Smooth muscle cell (in vitro differentiated cells): ENCODE results near the gene DDX41. TPM values are rescaled to one million over a fixed set of nuclear protein-coding genes. Genes with fewer than 3 reads are reported as not detected.

ENCODE experiments used
- DNase-seq: peaks from one replicate; lab custom pipeline; 2025; ENCODE audit not compliant: unreplicated experiment; lab: John Stamatoyannopoulos, UW
- H2AFZ ChIP-seq: fragments of 200-600 bp; sonication (generic); 2 replicates; pipeline ENCODE4 v1.6.0; 2016; ENCODE audit warnings: antibody characterized with exemption, low read depth, mild to moderate bottlenecking
- H3F3A ChIP-seq: fragments of 200-600 bp; sonication (generic); 2 replicates; pipeline ENCODE4 v1.6.0; 2017; ENCODE audit warnings: antibody characterized with exemption, low read depth
- H3K27ac ChIP-seq: fragments of 200-600 bp; sonication (generic); 2 replicates; pipeline ENCODE4 v1.5.1; 2016; ENCODE audit warnings: low read depth, mild to moderate bottlenecking
- H3K27me3 ChIP-seq: fragments of 200-600 bp; sonication (generic); 2 replicates; pipeline ENCODE4 v1.6.1; 2016; ENCODE audit warnings: low read depth, mild to moderate bottlenecking
- H3K36me3 ChIP-seq: fragments of 200-600 bp; sonication (generic); 2 replicates; pipeline ENCODE4 v1.5.1; 2016; ENCODE audit warnings: low read depth
- H3K4me1 ChIP-seq: fragments of 200-600 bp; sonication (generic); 2 replicates; pipeline ENCODE4 v1.5.1; 2016; ENCODE audit warnings: low read depth
- H3K4me2 ChIP-seq: fragments of 200-600 bp; sonication (generic); 2 replicates; pipeline ENCODE4 v1.6.0; 2016; ENCODE audit warnings: mild to moderate bottlenecking
- H3K4me3 ChIP-seq: fragments of 200-600 bp; sonication (generic); 2 replicates; pipeline ENCODE4 v1.5.1; 2016; ENCODE audit warnings: mild to moderate bottlenecking
- H3K79me2 ChIP-seq: fragments of 200-600 bp; sonication (generic); 2 replicates; pipeline ENCODE4 v1.6.0; 2016; ENCODE audit warnings: low read depth, mild to moderate bottlenecking
- H3K9ac ChIP-seq: fragments of 200-600 bp; sonication (generic); 2 replicates; pipeline ENCODE4 v1.6.0; 2016; ENCODE audit warnings: low read depth
- H3K9me3 ChIP-seq: fragments of 200-600 bp; sonication (generic); replicated peaks from 2 replicates; pipeline ENCODE4 v1.5.1; 2016; ENCODE audit warnings: low read depth
- H4K20me1 ChIP-seq: fragments of 200-600 bp; sonication (generic); 2 replicates; pipeline ENCODE4 v1.6.0; 2016; ENCODE audit warnings: low read depth
- WGBS: methylation state at CpG from one replicate; pipeline ENCODE4 v1.1.7; 2016; ENCODE audit warnings: low lambda C conversion rate; 5-methylcytosine and 5-hydroxymethylcytosine counted together
- polyA plus RNA-seq: library from polyadenylated mRNA; unstranded; fragments of >200 nt; fragmentation: Nextera tagmentation; extraction: Ambion mirVana; gene quantifications from 2 replicates; pipeline ENCODE4 v1.2.1, GENCODE V29; 2016
- total RNA-seq: library from RNA; depleted of rRNA; stranded (reverse); fragments of >200 nt; gene quantifications from 2 replicates; pipeline ENCODE4 v1.2.3, GENCODE V29; 2014
- TF ChIP-seq, protein P1 (sequence below): fragments of 200-600 bp; sonication (generic); IDR thresholded peaks from 2 replicates; pipeline ENCODE4 v1.5.1; 2017; ENCODE audit warnings: borderline replicate concordance, mild to moderate bottlenecking, antibody characterized with exemption; ENCODE audit not compliant: insufficient read depth, poor library complexity, severe bottlenecking

DDX41 gene
- total and polyA plus RNA-seq, 2 experiments from 2014 or later: 72.5 to 90.0 TPM

DNA sequence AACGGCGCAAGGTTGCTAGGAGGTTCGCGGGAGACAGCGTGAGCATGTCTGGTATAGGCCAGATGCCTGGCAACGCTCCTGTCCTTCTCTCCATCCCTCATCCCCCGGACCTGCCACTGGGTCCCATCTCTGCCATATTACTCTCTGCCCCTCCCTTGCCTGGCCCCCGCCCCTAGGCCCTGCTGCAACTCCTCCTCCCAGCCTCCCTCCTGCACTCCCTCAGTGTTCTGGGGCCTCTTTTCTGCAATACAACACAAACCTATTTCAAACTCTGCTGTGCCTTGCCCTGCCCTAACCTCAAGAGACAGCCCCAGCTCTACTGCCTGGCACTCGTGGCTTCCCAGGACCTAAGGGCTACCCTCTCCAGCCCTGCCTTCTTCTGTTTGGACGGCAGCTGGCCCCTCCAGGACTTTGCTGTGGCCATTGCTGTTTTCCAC is 34.4 kb downstream of the DDX41 start:
- peaks cover 88% of the 10 kb centered on the region for H4K20me1 ChIP-seq
- peaks cover 5% of the 10 kb centered on the region for H3K79me2 ChIP-seq
- peaks cover 2% of the 10 kb centered on the region for H3K4me1 ChIP-seq
- TF ChIP-seq, protein P1, sequence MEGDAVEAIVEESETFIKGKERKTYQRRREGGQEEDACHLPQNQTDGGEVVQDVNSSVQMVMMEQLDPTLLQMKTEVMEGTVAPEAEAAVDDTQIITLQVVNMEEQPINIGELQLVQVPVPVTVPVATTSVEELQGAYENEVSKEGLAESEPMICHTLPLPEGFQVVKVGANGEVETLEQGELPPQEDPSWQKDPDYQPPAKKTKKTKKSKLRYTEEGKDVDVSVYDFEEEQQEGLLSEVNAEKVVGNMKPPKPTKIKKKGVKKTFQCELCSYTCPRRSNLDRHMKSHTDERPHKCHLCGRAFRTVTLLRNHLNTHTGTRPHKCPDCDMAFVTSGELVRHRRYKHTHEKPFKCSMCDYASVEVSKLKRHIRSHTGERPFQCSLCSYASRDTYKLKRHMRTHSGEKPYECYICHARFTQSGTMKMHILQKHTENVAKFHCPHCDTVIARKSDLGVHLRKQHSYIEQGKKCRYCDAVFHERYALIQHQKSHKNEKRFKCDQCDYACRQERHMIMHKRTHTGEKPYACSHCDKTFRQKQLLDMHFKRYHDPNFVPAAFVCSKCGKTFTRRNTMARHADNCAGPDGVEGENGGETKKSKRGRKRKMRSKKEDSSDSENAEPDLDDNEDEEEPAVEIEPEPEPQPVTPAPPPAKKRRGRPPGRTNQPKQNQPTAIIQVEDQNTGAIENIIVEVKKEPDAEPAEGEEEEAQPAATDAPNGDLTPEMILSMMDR: no peak
- H3F3A ChIP-seq: peaks cover 58% of the 10 kb centered on the region
- no peak overlapping the region for H3K9ac ChIP-seq
- H3K4me2 ChIP-seq: no peak overlapping the region
- no peak overlapping the region for H3K4me3 ChIP-seq
- no peak overlapping the region for H3K27ac ChIP-seq
- no peak overlapping the region for H2AFZ ChIP-seq
- no peaks in the 10 kb centered on the region for H3K36me3 ChIP-seq
- no peak for DNase-seq
- no peaks in the 10 kb centered on the region for H3K9me3 ChIP-seq
- H3K27me3 ChIP-seq: no peaks in the 10 kb centered on the region
- 96% methylated on average over 10 of the region's 10 CpGs for WGBS

DNA sequence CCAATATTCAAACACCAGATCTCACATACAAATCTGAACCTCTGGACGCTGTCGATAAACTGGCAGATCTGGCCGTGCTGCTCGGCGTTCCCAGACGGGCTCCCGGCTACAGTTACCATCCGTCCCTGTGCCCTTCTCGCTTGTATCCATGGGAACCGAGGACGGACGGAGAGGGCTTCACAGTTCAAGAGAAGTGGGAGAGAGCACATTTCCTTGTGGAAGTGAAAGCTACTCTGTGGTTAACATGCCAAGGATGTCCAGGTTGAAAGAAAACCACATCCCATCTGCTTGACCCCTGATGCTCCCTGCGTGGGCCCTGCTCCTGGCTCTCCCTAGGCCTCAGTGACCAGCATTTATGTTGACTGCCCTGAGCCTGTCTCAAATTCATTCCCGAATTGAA is 37.0 kb downstream of the DDX41 start:
- peaks cover 55% of the 10 kb centered on the region for H3F3A ChIP-seq
- no peaks in the 10 kb centered on the region for H3K36me3 ChIP-seq
- H3K4me2 ChIP-seq: peak overlapping the region; percentile 15
- H3K9ac ChIP-seq: no peak overlapping the region
- peak overlapping the region; percentile 71 for H3K27ac ChIP-seq
- H2AFZ ChIP-seq: no peak overlapping the region
- DNase-seq: no peak
- peaks cover 62% of the 10 kb centered on the region for H4K20me1 ChIP-seq
- H3K9me3 ChIP-seq: no peaks in the 10 kb centered on the region
- H3K79me2 ChIP-seq: no peaks in the 10 kb centered on the region
- TF ChIP-seq, protein P1: no peak
- H3K4me1 ChIP-seq: peaks cover under 1% of the 10 kb centered on the region
- H3K4me3 ChIP-seq: no peak overlapping the region
- 77% methylated on average over 14 of the region's 14 CpGs for WGBS
- no peaks in the 10 kb centered on the region for H3K27me3 ChIP-seq

DNA sequence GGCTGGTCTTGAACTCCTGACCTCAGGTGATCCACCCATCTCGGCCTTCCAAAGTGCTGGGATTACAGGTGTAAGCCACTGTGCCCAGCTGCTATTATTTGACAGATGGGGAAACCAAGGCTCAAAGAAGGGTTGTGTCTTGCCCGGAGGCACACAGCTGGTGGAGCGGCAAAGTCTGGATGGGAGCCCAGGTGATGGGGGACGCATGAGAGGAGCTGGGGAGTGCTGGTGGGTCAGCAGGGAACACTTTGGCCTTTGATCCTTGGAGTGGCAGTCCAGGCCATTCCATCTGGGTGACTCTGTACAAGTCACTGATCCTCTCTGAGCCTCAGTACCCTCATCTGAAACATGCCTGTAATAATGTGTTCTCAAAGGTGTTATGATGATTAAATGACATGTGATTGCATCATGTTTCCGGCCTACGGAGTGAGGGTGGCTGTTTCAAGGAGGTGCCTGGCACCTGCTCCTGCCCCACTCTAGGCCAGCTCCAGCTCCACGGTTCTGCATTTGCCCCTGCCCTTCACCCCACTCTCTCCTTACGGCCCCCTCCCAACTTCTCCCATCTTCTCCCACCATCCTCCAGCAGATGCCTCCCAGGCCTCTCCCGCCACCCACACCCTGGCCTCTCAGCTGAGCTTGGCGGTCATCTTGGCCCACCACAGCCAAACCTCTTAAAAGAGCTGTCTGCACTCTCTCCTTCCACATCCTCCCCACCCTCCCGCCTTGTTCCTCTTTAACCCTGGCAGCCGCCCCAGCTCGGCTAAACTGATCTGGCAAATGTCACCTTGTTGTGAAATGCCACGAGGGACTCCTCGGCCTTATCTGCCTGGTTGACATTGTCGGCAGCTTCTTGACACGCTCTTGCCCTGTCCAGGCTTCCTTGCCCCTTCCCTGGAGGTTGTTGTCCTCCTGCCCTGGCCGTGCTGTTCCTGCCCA is 37.8 kb downstream of the DDX41 start:
- no peaks in the 10 kb centered on the region for H3K27me3 ChIP-seq
- H3K79me2 ChIP-seq: no peaks in the 10 kb centered on the region
- no peaks in the 10 kb centered on the region for H3K9me3 ChIP-seq
- H2AFZ ChIP-seq: no peak overlapping the region
- H3K27ac ChIP-seq: peak overlapping the region; percentile 71
- peaks cover 56% of the 10 kb centered on the region for H3F3A ChIP-seq
- H3K4me1 ChIP-seq: peaks cover 2% of the 10 kb centered on the region
- no peak overlapping the region for H3K4me3 ChIP-seq
- TF ChIP-seq, protein P1: no peak
- 42% methylated on average over 18 of the region's 18 CpGs for WGBS
- no peak for DNase-seq
- peak overlapping the region; percentile 15 for H3K4me2 ChIP-seq
- H3K36me3 ChIP-seq: no peaks in the 10 kb centered on the region
- no peak overlapping the region for H3K9ac ChIP-seq
- H4K20me1 ChIP-seq: peaks cover 54% of the 10 kb centered on the region
